ELR (cell line): ENCODE results near the gene FOLR2.
"Not testable (repeated sequence)": the region's sequence is repeated elsewhere in the genome, so short reads cannot be mapped to it uniquely, and the experiment has no call there.

Experiments
- DNase-seq: peaks from one replicate; pipeline ENCODE4 v3.0.0-alpha.2; 2015; ENCODE audit warnings: low read depth

The FOLR2 gene

GRCh38 chr11:72206794-72207193, 9.8 kb upstream of the FOLR2 start:
- DNase-seq = not testable (repeated sequence)

GRCh38 chr11:72208281-72208680, 8.3 kb upstream of the FOLR2 start:
- DNase-seq = no peak

- DNase-seq = no peak
Observed at GRCh38 chr11:72209101-72209500, 7.5 kb upstream of the FOLR2 start.

GRCh38 chr11:72217841-72218240, 1.2 kb downstream of the FOLR2 start:
- DNase-seq = no peak

- DNase-seq = no peak
Observed at GRCh38 chr11:72218251-72218745, 1.7 kb downstream of the FOLR2 start.

- DNase-seq = no peak
Observed at GRCh38 chr11:72220696-72221363, 4.2 kb downstream of the FOLR2 start.

- DNase-seq = no peak
Observed at GRCh38 chr11:72221386-72222075, 4.9 kb downstream of the FOLR2 start.

- DNase-seq = no peak
Observed at GRCh38 chr11:72222106-72222891, 5.7 kb downstream of the FOLR2 start.

GRCh38 chr11:72222907-72223614, 6.5 kb downstream of the FOLR2 start:
- peak; percentile 93 for DNase-seq

- DNase-seq = peak; percentile 73
Observed at GRCh38 chr11:72223615-72224563, 7.3 kb downstream of the FOLR2 start.

GRCh38 chr11:72224564-72225410, 8.2 kb downstream of the FOLR2 start, which contains the start of gene INPPL1:
TSS of gene INPPL1 (plus strand) at chr11:72224767. CDS start at chr11:72224985, 218 bp downstream.
- peak; percentile 58 for DNase-seq

GRCh38 chr11:72225411-72225951, 8.9 kb downstream of the FOLR2 start:
- peak; percentile 34 for DNase-seq

- DNase-seq = no peak
Observed at GRCh38 chr11:72226701-72227100, 10.1 kb downstream of the FOLR2 start.

GRCh38 chr11:72227316-72228228, 11.0 kb downstream of the FOLR2 start:
- no peak for DNase-seq

- DNase-seq = no peak
Observed at GRCh38 chr11:72228229-72228843, 11.7 kb downstream of the FOLR2 start.

GRCh38 chr11:72228844-72229231, 12.2 kb downstream of the FOLR2 start:
- DNase-seq = no peak

- DNase-seq = no peak
Observed at GRCh38 chr11:72229336-72229924, 12.8 kb downstream of the FOLR2 start.
